Measurements from ENCODE around the gene LMAN2.
"Not testable (repeated sequence)": the region's sequence is repeated elsewhere in the genome, so short reads cannot be mapped to it uniquely, and the experiment has no call there.

Gene LMAN2

DNA sequence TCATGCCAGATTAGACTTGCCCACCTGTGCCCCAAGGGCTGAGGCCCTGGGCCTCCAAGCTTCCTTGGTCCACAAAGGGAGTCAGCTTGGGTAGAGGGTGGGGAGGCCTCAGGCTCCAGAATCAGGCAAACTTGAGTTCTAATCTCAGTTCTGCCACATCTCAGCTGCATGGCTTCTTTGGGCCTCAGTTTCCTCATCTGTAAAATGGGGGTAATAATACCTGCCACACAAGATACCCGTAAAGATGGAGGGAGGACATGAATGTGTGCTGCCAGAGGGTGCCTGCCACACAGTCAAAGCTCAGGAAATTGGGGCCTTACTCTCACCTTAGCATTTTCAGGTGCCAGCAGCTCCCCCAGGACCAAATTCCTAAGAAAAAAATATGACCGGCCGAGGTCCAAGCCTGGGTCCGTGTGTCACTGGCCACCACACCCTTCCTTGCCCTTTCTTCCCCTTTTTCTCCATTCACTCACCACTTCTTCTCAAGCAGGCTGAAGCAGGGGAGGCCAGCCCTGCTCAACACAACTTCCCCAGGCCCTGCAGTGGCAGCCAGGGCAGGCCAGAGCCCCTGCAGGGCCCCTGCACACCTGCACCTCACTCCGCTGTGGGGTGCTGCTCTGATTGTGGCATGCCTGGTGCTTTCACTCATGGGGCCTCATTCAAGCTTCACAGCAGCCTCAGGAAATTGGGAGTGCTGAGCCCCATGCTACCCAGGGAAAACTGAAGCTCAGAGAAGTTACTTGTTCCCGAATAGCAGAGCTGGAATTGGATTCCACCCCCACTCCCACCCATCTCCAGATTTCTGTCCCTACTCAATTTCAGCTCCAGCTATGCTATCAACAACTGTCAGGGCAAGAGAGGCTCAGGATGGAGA, 10.2 kb upstream of the LMAN2 start:
- peak overlapping the region; percentile 71 to 78 (median 72) for H3K4me3 Mint-ChIP-seq
- TF ChIP-seq, protein P1, sequence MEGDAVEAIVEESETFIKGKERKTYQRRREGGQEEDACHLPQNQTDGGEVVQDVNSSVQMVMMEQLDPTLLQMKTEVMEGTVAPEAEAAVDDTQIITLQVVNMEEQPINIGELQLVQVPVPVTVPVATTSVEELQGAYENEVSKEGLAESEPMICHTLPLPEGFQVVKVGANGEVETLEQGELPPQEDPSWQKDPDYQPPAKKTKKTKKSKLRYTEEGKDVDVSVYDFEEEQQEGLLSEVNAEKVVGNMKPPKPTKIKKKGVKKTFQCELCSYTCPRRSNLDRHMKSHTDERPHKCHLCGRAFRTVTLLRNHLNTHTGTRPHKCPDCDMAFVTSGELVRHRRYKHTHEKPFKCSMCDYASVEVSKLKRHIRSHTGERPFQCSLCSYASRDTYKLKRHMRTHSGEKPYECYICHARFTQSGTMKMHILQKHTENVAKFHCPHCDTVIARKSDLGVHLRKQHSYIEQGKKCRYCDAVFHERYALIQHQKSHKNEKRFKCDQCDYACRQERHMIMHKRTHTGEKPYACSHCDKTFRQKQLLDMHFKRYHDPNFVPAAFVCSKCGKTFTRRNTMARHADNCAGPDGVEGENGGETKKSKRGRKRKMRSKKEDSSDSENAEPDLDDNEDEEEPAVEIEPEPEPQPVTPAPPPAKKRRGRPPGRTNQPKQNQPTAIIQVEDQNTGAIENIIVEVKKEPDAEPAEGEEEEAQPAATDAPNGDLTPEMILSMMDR (IDR thresholded peaks at IDR 0.05; ENCODE audit: unreplicated experiment in 3 of 3) = no peak
- peak overlapping the region; percentile 62 to 92 (median 86) for H3K27ac Mint-ChIP-seq
- peaks cover 15% of the 10 kb centered on the region for H3K4me1 Mint-ChIP-seq
- peaks cover 11% of the 10 kb centered on the region for H3K27me3 Mint-ChIP-seq (ENCODE audit: low read depth)
- no peaks in the 10 kb centered on the region for H3K9me3 Mint-ChIP-seq
- H3K36me3 Mint-ChIP-seq (ENCODE audit: low read depth) = no peaks in the 10 kb centered on the region

DNA sequence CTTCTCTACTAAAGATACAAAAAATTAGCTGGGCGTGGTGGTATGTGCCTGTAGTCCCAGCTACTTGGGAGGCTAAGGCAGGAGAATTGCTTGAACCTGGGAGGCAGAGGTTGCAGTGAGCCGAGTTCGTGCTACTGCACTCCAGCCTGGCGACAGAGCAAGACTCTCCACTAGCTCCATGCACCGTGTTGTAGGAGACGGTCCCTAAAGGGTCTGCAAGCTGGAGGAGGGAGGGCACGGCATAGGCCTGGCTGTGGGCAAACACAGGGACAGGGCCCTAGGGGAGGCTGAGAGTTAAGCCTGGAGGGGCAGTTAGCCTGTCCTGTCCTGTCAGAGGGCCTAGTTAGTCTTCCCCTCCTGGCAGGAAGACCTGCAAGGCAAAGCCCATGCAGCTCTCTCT, 9.3 kb upstream of the LMAN2 start:
- H3K27me3 Mint-ChIP-seq (ENCODE audit: low read depth) = peaks cover 11% of the 10 kb centered on the region
- not testable (repeated sequence) for H3K27ac Mint-ChIP-seq; H3K36me3 Mint-ChIP-seq (ENCODE audit: low read depth); H3K4me1 Mint-ChIP-seq; H3K9me3 Mint-ChIP-seq
- peak overlapping the region in 1 of 3 experiments; percentile 5 for H3K4me3 Mint-ChIP-seq

DNA sequence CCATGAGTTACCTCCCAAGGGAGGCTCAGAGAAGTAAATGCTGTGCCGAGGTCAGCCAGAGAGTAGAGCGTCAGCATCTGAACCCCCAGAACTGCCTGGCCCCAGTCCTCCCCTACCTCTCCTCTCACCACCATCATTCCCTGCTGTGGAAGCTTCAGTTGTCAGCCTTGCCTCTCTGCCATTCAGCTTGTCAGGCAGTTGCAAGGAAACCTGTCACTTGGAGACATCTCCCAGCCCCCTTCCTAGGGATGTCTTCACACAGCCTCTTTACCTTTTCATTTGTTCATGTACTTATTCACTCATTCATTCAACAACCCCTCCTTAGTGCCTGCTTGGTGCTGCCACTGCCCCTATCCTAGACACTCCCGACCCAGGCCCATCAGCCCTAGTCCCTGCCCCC, 8.4 kb upstream of the LMAN2 start:
- Mint-ChIP-seq H3K4me3 (no peak overlapping the region), H3K27ac (peak overlapping the region in 1 of 3 experiments; percentile 5), H3K4me1 (peaks cover 5% of the 10 kb centered on the region), H3K27me3 (ENCODE audit: low read depth) (peaks cover 11% of the 10 kb centered on the region), H3K36me3 (ENCODE audit: low read depth) (no peaks in the 10 kb centered on the region), H3K9me3 (no peaks in the 10 kb centered on the region)
- TF ChIP-seq, protein P1 (IDR thresholded peaks at IDR 0.05; ENCODE audit: unreplicated experiment in 3 of 3) = no peak

DNA sequence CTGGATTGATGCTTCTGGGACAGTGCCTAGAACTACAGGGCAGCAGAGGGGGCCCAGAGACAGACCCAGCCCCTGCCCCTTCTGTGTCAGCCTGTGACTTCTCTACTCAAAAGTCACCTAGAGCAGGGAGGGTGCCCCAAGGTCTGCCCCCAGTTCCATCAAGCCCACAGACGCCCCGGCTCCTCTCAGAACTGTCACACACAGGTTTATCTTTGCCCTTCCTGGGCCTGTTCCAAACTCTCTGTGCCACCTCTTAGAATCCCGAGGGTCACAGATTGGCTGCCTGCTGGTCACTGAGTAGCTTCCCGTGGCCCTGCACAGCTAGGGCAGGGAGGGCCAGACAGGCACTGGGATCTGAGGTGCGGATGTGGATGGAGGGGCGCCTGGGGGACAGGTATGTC, 8.0 kb upstream of the LMAN2 start:
- H3K4me1 Mint-ChIP-seq = peaks cover 5% of the 10 kb centered on the region
- peak overlapping the region in 1 of 3 experiments; percentile 46 for H3K27ac Mint-ChIP-seq
- H3K4me3 Mint-ChIP-seq = no peak overlapping the region
- TF ChIP-seq, protein P1 (IDR thresholded peaks at IDR 0.05; ENCODE audit: unreplicated experiment in 3 of 3) = no peak
- peaks cover 11% of the 10 kb centered on the region for H3K27me3 Mint-ChIP-seq (ENCODE audit: low read depth)
- H3K9me3 Mint-ChIP-seq = no peaks in the 10 kb centered on the region
- no peaks in the 10 kb centered on the region for H3K36me3 Mint-ChIP-seq (ENCODE audit: low read depth)

DNA sequence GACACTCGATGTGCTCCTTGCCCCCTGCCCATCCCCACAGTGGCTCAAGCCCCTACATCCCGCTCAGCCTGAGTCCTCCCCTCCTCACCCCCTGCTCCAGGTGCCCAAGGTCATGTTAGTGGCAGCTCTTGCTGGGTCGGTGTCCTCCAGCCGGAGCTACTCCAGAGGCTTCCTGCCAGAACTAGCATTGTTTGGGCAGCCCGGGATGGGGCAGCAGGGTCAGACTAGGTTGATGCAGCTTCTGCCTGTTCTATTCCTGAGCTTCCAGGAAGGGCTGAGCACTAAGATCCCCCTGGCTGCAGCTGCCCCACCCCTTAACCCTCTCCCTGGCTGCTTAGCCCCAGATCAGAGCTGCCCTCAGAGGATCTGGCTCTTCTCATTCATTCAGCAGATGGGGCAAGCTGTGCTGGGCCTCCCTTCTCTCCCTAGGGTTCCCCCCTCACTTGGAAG, 6.9 kb upstream of the LMAN2 start:
- Mint-ChIP-seq H3K4me1 (peaks cover 5% of the 10 kb centered on the region), H3K27ac (no peak overlapping the region), H3K36me3 (ENCODE audit: low read depth) (no peaks in the 10 kb centered on the region), H3K9me3 (no peaks in the 10 kb centered on the region), H3K4me3 (no peak overlapping the region), H3K27me3 (ENCODE audit: low read depth) (peaks cover 10% of the 10 kb centered on the region)
- TF ChIP-seq, protein P1 (IDR thresholded peaks at IDR 0.05; ENCODE audit: unreplicated experiment in 3 of 3) = no peak

DNA sequence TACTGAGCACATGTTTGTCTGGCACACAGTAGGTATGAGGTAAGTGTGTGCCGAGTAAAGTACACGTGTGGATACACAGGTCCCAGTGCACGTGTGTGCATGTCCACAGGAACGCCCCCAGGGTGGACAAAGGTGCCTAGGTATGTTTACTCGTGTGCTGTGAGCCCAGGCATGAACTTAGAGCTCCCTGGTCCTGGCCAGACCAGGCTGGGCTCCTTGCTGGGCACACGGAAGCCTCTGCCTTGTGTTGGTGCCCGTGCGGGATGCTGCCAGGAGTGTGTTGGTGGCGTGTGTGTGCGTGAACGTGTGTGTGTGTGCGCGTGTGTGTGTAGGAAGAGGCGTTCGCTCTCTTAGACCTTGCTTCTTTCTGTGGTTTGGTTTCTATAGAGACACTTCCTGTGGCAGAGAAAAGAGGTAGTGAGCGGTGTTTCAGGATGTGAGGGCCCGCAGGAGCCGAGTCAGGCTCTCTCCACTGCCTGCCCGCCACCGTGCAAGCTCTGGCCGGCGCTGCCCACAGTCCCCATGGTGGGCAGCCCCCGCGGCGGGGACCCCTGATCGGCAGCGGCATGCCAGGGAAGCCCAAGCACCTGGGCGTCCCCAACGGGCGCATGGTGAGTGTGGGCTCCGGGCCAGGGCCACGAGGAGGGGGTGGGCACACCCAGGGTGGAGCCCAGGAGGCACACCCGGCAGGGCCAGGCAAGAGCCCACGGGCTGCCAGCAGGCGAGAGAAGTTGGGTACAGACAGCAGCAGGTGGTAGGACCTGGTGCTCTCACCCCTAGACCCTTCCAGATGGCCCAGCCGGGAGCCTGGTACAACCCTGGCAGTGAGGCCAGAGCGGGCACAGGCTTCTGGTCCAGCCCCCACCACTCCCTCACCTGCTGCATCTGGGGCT, 6.2 kb upstream of the LMAN2 start, which contains the start of gene RGS14:
TSS of gene RGS14 (plus strand) at position 466 of the 893 bp plus-strand sequence. CDS start at position 567, 101 bp downstream.
- no peaks in the 10 kb centered on the region for H3K36me3 Mint-ChIP-seq (ENCODE audit: low read depth)
- no peaks in the 10 kb centered on the region for H3K9me3 Mint-ChIP-seq
- TF ChIP-seq, protein P1 (IDR thresholded peaks at IDR 0.05; ENCODE audit: unreplicated experiment in 3 of 3) = no peak
- peaks cover 5% of the 10 kb centered on the region for H3K4me1 Mint-ChIP-seq
- H3K4me3 Mint-ChIP-seq = no peak within 1 kb of the TSS
- no peak within 1 kb of the TSS for H3K27ac Mint-ChIP-seq
- H3K27me3 Mint-ChIP-seq (ENCODE audit: low read depth) = peaks cover 5% of the 10 kb centered on the region

Data from nephron (organoid).